Tibial artery (tissue), 4 donors: Measurements from ENCODE around the gene EXOC6.

Experiments used
- DNase-seq, 2 donors: peaks; one replicate each; pipeline ENCODE4 v3.0.0-alpha.2; 2019
- H3K27ac ChIP-seq, 2 donors: fragments of 200-600 bp; sonication (generic) in 1 of 2; 1 replicate in 1 of 2; 2 replicates in 1 of 2; pipeline ENCODE4 v1.5.1; 2018 to 2019; ENCODE audit warnings: mild to moderate bottlenecking in 1 of 2
- H3K27me3 ChIP-seq, 2 donors: fragments of 200-600 bp; sonication (generic) in 1 of 2; one replicate each; pipeline versions ENCODE4 v1.5.1 to v1.6.0; 2016 to 2019
- H3K36me3 ChIP-seq, 3 donors: fragments of 200-600 bp; sonication (generic) in 2 of 3; one replicate each; pipeline ENCODE4 v1.5.1; 2016 to 2019; ENCODE audit warnings: mild to moderate bottlenecking in 2 of 3
- H3K4me1 ChIP-seq, 4 donors: fragments of 200-600 bp; sonication (generic) in 2 of 4; 1 replicate in 3 of 4; 2 replicates in 1 of 4; pipeline ENCODE4 v1.5.1; 2016 to 2019
- H3K4me3 ChIP-seq, 2 donors: fragments of 200-600 bp; sonication (generic) in 1 of 2; 1 replicate in 1 of 2; 2 replicates in 1 of 2; pipeline ENCODE4 v1.5.1; 2018 to 2019; ENCODE audit warnings: mild to moderate bottlenecking in 2 of 2
- H3K9me3 ChIP-seq, 3 donors: fragments of 200-600 bp; sonication (generic) in 1 of 3; one replicate each; pipeline ENCODE4 v1.5.1; 2016 to 2019
- CTCF ChIP-seq, 2 experiments: fragments of 200-600 bp in 1 of 2; fragments of 450-650 bp in 1 of 2; IDR thresholded peaks; one replicate each; pipeline ENCODE4 v1.5.1; 2017 to 2019; ENCODE audit warnings: antibody characterized with exemption in 2 of 2, mild to moderate bottlenecking in 1 of 2, moderate library complexity in 1 of 2
- intact Hi-C: fragments of 100-400 bp; cut with DNase I; formaldehyde crosslinking; loops from one replicate; pipeline ENCODE4 v1.15.0; 2023; ENCODE audit warnings: low total_unique reads

Gene EXOC6

GRCh38 chr10:92829786-92830377 lies 18.4 kb upstream of the EXOC6 start:
- no peak overlapping the region for H3K4me3 ChIP-seq
- intact Hi-C loops, result no loop called here
- no peak overlapping the region for H3K27ac ChIP-seq

GRCh38 chr10:92830478-92831389 lies 17.6 kb upstream of the EXOC6 start:
- H3K4me1 ChIP-seq, result no peaks in the 10 kb centered on the region
- no peak for TF ChIP-seq CTCF (IDR thresholded peaks at IDR 0.05)
- DNase-seq, result no peak
- H3K27ac ChIP-seq, result no peak overlapping the region
- no peaks in the 10 kb centered on the region for H3K9me3 ChIP-seq
- H3K36me3 ChIP-seq, result no peaks in the 10 kb centered on the region
- H3K27me3 ChIP-seq, result no peaks in the 10 kb centered on the region
- peak overlapping the region in 1 of 2 donors; percentile 6 for H3K4me3 ChIP-seq
- intact Hi-C loops, result no loop called here

More at GRCh38 chr10:92829786-92830377, 18.4 kb upstream of the EXOC6 start:
- Histone ChIP-seq H3K9me3 (no peaks in the 10 kb centered on the region), H3K4me1 (no peaks in the 10 kb centered on the region), H3K27me3 (no peaks in the 10 kb centered on the region), H3K36me3 (no peaks in the 10 kb centered on the region)
- no peak for TF ChIP-seq CTCF (IDR thresholded peaks at IDR 0.05)
- no peak for DNase-seq

- Histone ChIP-seq H3K27me3 (no peaks in the 10 kb centered on the region), H3K9me3 (no peaks in the 10 kb centered on the region), H3K4me3 (no peak overlapping the region), H3K27ac (no peak overlapping the region), H3K36me3 (no peaks in the 10 kb centered on the region), H3K4me1 (no peaks in the 10 kb centered on the region)
- TF ChIP-seq CTCF (IDR thresholded peaks at IDR 0.05), result no peak
- no peak for DNase-seq
- intact Hi-C loops, result no loop called here
Measured at GRCh38 chr10:92832121-92832520, 16.2 kb upstream of the EXOC6 start.

- H3K4me1 ChIP-seq, result no peaks in the 10 kb centered on the region
- no peaks in the 10 kb centered on the region for H3K27me3 ChIP-seq
- intact Hi-C loops, result no loop called here
- H3K4me3 ChIP-seq, result no peak overlapping the region
- DNase-seq, result no peak
- H3K27ac ChIP-seq, result no peak overlapping the region
- TF ChIP-seq CTCF (IDR thresholded peaks at IDR 0.05), result no peak
- H3K9me3 ChIP-seq, result no peaks in the 10 kb centered on the region
- no peaks in the 10 kb centered on the region for H3K36me3 ChIP-seq
Measured at GRCh38 chr10:92832998-92833650, 15.2 kb upstream of the EXOC6 start.

- TF ChIP-seq CTCF (IDR thresholded peaks at IDR 0.05), result no peak
- intact Hi-C loops, result no loop called here
- no peak overlapping the region for H3K27ac ChIP-seq
- no peaks in the 10 kb centered on the region for H3K36me3 ChIP-seq
- no peak for DNase-seq
- no peaks in the 10 kb centered on the region for H3K9me3 ChIP-seq
- no peak overlapping the region for H3K4me3 ChIP-seq
- H3K4me1 ChIP-seq, result peaks cover 0 to 4% (median 0%) of the 10 kb centered on the region in 4 donors
- no peaks in the 10 kb centered on the region for H3K27me3 ChIP-seq
Measured at GRCh38 chr10:92834331-92834730, 14.0 kb upstream of the EXOC6 start.
